DOHH2 (cell line): ENCODE data around the gene LMBRD2.

Experiments used
- EZH2phosphoT487 ChIP-seq: fragments of 200-600 bp; sonication (generic); IDR thresholded peaks from 2 replicates; pipeline ENCODE4 v1.6.1; 2017; ENCODE audit warnings: borderline replicate concordance, mild to moderate bottlenecking, antibody characterized with exemption, low read length, moderate library complexity, mixed read lengths
- TF ChIP-seq, protein P1 (sequence below): fragments of 200-600 bp; sonication (generic); IDR thresholded peaks from one replicate; pipeline ENCODE4 v1.5.1; 2014; ENCODE audit warnings: antibody characterized with exemption, mild to moderate bottlenecking, low read depth, low read length; ENCODE audit not compliant: poor library complexity, severe bottlenecking

DNA sequence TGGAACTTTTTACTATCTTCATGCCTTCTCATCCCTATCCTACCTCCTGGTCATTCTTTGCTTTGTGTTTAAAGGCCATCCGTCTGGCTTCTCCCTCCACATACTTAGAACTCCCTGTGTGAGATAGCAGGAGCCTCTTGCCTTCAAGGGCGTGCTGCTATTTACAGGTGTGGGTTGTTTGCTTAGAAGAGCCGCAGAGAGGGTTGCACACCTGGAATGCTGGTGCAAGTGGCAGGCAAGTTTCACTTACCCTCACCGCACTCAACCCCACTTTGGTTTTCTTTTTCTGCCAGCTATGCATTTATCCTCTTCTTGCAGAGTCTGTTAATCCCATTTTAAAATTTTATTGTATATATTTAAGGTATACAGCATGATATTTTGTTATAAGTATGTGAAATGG lies 12.8 kb upstream of the LMBRD2 start:
- TF ChIP-seq, protein P1, sequence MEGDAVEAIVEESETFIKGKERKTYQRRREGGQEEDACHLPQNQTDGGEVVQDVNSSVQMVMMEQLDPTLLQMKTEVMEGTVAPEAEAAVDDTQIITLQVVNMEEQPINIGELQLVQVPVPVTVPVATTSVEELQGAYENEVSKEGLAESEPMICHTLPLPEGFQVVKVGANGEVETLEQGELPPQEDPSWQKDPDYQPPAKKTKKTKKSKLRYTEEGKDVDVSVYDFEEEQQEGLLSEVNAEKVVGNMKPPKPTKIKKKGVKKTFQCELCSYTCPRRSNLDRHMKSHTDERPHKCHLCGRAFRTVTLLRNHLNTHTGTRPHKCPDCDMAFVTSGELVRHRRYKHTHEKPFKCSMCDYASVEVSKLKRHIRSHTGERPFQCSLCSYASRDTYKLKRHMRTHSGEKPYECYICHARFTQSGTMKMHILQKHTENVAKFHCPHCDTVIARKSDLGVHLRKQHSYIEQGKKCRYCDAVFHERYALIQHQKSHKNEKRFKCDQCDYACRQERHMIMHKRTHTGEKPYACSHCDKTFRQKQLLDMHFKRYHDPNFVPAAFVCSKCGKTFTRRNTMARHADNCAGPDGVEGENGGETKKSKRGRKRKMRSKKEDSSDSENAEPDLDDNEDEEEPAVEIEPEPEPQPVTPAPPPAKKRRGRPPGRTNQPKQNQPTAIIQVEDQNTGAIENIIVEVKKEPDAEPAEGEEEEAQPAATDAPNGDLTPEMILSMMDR = no peak
- TF ChIP-seq EZH2phosphoT487 = no peak
